ENCODE data around the gene CDH13. TPM values are rescaled to one million over a fixed set of nuclear protein-coding genes. Genes with fewer than 3 reads are reported as not detected.

The CDH13 gene
- total and polyA plus RNA-seq, 9 of the 15 experiments (the other 6 are each of a cell fraction or from before 2014, with no cell fraction given) = 0.03 TPM; not detected in 8

DNA sequence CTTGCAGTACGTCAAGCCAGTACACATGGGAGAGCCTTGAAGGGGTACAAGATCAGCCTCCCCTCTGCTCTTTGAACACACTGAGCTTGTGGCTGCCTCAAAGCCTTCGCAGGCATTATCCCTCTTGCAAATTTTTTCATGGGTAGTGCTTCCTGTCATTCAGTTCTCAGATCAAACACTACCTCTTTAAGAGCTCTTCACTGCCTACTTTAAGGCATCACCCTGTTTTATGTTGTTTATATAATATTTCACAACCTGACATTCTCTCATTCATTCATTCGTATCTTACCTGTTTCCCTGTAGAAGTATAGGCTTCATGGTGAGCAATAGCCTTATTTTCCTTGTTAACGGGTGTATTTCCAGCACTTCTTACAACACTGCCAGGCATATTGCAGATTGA lies 269.1 kb downstream of the CDH13 start:
- POLR2A ChIA-PET = interaction anchor here (0.6 kb wide), 2 partner anchors 9 to 23 kb away, joined by 3 read pairs; no protein-coding TSS in a partner anchor
- ATAC-seq = no peak
- H3K36me3 ChIP-seq (ENCODE audit: control insufficient read depth, insufficient read depth, low read length) = no peaks in the 10 kb centered on the region
- FAIRE-seq = no peak
- no peaks in the 10 kb centered on the region for H3K79me2 ChIP-seq (ENCODE audit: control insufficient read depth, insufficient read depth, low read length)
- H3K4me1 ChIP-seq (replicated peaks in 1 of 2; ENCODE audit: control insufficient read depth in 2 of 2, insufficient read depth in 2 of 2, low read length in 2 of 2) = no peaks in the 10 kb centered on the region
- no peak for DNase-seq (ENCODE audit: extremely low read depth in 1 of 4, low spot score in 3 of 4)
- no peak overlapping the region for H3K27ac ChIP-seq (ENCODE audit: extremely low read depth, low read depth, low read length)
- H3K27me3 ChIP-seq (ENCODE audit: control insufficient read depth in 2 of 2, insufficient read depth in 2 of 2, low read length in 2 of 2) = no peaks in the 10 kb centered on the region
- H3K9ac ChIP-seq (ENCODE audit: insufficient read depth in 1 of 2, low read depth in 2 of 2, low read length in 2 of 2) = no peak overlapping the region
- no peaks in the 10 kb centered on the region; the same call in 1 of the 2 replicates for H3K9me3 ChIP-seq (replicated peaks; ENCODE audit: control insufficient read depth, insufficient read depth, low read depth, low read length)
- under 1% methylated on average over 4 of the region's 4 CpGs for WGBS (ENCODE audit: insufficient coverage, low coverage, missing lambda C conversion rate)
- no TSS peak for BruUV-seq (replicated peaks)
- no peak overlapping the region for H3K4me3 ChIP-seq
- TF ChIP-seq, protein P1, sequence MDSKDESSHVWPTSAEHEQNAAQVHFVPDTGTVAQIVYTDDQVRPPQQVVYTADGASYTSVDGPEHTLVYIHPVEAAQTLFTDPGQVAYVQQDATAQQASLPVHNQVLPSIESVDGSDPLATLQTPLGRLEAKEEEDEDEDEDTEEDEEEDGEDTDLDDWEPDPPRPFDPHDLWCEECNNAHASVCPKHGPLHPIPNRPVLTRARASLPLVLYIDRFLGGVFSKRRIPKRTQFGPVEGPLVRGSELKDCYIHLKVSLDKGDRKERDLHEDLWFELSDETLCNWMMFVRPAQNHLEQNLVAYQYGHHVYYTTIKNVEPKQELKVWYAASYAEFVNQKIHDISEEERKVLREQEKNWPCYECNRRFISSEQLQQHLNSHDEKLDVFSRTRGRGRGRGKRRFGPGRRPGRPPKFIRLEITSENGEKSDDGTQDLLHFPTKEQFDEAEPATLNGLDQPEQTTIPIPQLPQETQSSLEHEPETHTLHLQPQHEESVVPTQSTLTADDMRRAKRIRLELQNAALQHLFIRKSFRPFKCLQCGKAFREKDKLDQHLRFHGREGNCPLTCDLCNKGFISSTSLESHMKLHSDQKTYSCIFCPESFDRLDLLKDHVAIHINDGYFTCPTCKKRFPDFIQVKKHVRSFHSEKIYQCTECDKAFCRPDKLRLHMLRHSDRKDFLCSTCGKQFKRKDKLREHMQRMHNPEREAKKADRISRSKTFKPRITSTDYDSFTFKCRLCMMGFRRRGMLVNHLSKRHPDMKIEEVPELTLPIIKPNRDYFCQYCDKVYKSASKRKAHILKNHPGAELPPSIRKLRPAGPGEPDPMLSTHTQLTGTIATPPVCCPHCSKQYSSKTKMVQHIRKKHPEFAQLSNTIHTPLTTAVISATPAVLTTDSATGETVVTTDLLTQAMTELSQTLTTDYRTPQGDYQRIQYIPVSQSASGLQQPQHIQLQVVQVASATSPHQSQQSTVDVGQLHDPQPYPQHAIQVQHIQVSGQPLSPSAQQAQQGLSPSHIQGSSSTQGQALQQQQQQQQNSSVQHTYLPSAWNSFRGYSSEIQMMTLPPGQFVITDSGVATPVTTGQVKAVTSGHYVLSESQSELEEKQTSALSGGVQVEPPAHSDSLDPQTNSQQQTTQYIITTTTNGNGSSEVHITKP (IDR thresholded peaks at IDR 0.05; ENCODE audit: partially characterized antibody) = no peak
- TF ChIP-seq, protein P2, sequence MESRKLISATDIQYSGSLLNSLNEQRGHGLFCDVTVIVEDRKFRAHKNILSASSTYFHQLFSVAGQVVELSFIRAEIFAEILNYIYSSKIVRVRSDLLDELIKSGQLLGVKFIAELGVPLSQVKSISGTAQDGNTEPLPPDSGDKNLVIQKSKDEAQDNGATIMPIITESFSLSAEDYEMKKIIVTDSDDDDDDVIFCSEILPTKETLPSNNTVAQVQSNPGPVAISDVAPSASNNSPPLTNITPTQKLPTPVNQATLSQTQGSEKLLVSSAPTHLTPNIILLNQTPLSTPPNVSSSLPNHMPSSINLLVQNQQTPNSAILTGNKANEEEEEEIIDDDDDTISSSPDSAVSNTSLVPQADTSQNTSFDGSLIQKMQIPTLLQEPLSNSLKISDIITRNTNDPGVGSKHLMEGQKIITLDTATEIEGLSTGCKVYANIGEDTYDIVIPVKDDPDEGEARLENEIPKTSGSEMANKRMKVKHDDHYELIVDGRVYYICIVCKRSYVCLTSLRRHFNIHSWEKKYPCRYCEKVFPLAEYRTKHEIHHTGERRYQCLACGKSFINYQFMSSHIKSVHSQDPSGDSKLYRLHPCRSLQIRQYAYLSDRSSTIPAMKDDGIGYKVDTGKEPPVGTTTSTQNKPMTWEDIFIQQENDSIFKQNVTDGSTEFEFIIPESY (CRISPR knock-in tag; IDR thresholded peaks at IDR 0.05) = no peak
- no peak for TF ChIP-seq PTBP1 (IDR thresholded peaks at IDR 0.05; ENCODE audit: low read depth, low read length)
- no peaks in the 10 kb centered on the region for H3K9me1 ChIP-seq (ENCODE audit: control insufficient read depth, insufficient read depth, low read length)
- H3K4me2 ChIP-seq (ENCODE audit: insufficient read depth, low read length) = no peak overlapping the region
- H4K20me1 ChIP-seq (replicated peaks; ENCODE audit: control insufficient read depth, insufficient read depth, low read length) = no peaks in the 10 kb centered on the region
- CTCF ChIA-PET (ENCODE audit: low intra/inter-chr PET ratio) = no interaction called here
- intact Hi-C loops (cut with micrococcal nuclease) = no loop called here
- in situ Hi-C loops (cut with MboI) = no loop called here
- H2AFZ ChIP-seq (ENCODE audit: low read depth, low read length) = no peak overlapping the region

Measured in K562 (cell line).